ENCODE results near the gene KRTAP5-10.
"Not testable (repeated sequence)": the region's sequence is repeated elsewhere in the genome, so short reads cannot be mapped to it uniquely, and the experiment has no call there.

The KRTAP5-10 gene

GRCh38 chr11:71566081-71566620, 788 bp downstream of the KRTAP5-10 start:
- Histone ChIP-seq H3K27me3 (replicated peaks; ENCODE audit: insufficient read depth, low read length) (peaks cover 52% of the 10 kb centered on the region), H3K9ac (ENCODE audit: low read length) (no peak overlapping the region), H3K4me2 (ENCODE audit: low read depth, low read length) (no peak overlapping the region), H3K27ac (ENCODE audit: low read length) (no peak overlapping the region), H3K79me2 (ENCODE audit: low read length) (no peaks in the 10 kb centered on the region), H3K9me3 (replicated peaks; ENCODE audit: insufficient read depth, low read length) (no peaks in the 10 kb centered on the region), H2AFZ (ENCODE audit: low read length) (no peak overlapping the region), H4K20me1 (ENCODE audit: insufficient read depth, low read length) (no peaks in the 10 kb centered on the region), H3K9me2 (replicated peaks; ENCODE audit: insufficient read depth, low read length) (no peaks in the 10 kb centered on the region), H3K36me3 (replicated peaks; ENCODE audit: insufficient read depth, low read length) (no peaks in the 10 kb centered on the region), H3K4me1 (ENCODE audit: low read length) (no peaks in the 10 kb centered on the region), H3F3A (ENCODE audit: insufficient read depth, low read length) (no peaks in the 10 kb centered on the region), H3K4me3 (ENCODE audit: low read length) (no peak overlapping the region)
- no peak for TF ChIP-seq EZH2phosphoT487 (IDR thresholded peaks at IDR 0.05; ENCODE audit: low read length)
- TF ChIP-seq, protein P1, sequence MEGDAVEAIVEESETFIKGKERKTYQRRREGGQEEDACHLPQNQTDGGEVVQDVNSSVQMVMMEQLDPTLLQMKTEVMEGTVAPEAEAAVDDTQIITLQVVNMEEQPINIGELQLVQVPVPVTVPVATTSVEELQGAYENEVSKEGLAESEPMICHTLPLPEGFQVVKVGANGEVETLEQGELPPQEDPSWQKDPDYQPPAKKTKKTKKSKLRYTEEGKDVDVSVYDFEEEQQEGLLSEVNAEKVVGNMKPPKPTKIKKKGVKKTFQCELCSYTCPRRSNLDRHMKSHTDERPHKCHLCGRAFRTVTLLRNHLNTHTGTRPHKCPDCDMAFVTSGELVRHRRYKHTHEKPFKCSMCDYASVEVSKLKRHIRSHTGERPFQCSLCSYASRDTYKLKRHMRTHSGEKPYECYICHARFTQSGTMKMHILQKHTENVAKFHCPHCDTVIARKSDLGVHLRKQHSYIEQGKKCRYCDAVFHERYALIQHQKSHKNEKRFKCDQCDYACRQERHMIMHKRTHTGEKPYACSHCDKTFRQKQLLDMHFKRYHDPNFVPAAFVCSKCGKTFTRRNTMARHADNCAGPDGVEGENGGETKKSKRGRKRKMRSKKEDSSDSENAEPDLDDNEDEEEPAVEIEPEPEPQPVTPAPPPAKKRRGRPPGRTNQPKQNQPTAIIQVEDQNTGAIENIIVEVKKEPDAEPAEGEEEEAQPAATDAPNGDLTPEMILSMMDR (IDR thresholded peaks at IDR 0.05; ENCODE audit: low read length) = no peak
- TF ChIP-seq EZH2 (optimal IDR thresholded peaks at IDR 0.05; ENCODE audit: low read depth, low read length) = no peak
- DNase-seq = no peak

DNA sequence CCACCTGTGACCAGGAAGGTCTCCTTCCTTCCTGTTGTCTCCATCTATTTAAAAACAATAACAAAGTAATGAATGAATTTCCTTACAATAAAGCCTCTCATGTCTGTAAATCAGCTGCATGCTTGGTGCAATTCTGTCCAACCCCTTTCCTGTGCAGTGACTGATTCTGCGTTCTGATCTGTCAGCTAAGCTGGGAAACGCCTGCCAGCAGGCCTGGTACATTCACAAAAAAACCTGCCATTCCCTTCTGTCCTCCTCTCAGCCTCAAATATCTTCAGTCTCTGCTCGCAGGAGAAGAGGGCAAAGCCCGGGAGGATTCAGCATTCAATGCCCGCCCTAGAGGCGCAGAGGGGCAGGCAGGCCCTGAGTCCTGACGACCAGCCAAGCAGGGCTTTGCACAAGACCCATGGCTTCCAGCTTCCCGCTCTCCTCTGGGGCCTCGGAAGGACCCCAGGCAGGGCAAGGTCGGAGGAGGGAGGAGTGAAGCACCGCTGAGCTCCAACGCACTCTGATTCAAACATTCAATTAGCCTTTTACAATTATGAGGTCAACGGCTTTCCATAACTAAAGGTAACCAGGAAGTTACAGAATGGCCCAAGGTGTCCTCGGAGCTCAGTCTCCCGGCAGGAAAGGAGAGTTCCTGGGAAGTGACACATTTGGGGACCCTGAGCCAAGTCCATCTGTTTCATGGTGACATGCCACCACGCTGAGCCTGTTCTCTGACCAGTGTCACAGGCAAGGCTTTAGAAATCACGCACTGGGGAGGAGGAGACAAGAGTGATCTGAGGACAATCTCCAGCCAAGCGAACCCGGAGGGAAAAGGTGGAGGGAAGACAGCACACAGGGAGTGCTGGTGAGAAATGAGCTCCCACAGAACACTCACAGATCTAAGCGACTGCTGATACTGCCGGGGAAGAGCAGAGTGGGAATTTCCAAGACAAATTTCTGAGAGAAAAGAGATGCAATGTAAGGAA, 1.6 kb downstream of the KRTAP5-10 start:
- H3K9me2 ChIP-seq (replicated peaks; ENCODE audit: insufficient read depth, low read length); H2AFZ ChIP-seq (ENCODE audit: low read length); H3K27ac ChIP-seq (ENCODE audit: low read length); H3K9ac ChIP-seq (ENCODE audit: low read length); H3F3A ChIP-seq (ENCODE audit: insufficient read depth, low read length); H3K36me3 ChIP-seq (replicated peaks; ENCODE audit: insufficient read depth, low read length); H3K9me3 ChIP-seq (replicated peaks; ENCODE audit: insufficient read depth, low read length); H3K79me2 ChIP-seq (ENCODE audit: low read length); H3K4me2 ChIP-seq (ENCODE audit: low read depth, low read length); H3K4me3 ChIP-seq (ENCODE audit: low read length); H3K4me1 ChIP-seq (ENCODE audit: low read length); DNase-seq; H4K20me1 ChIP-seq (ENCODE audit: insufficient read depth, low read length): not testable (repeated sequence)
- peaks cover 44% of the 10 kb centered on the region for H3K27me3 ChIP-seq (replicated peaks; ENCODE audit: insufficient read depth, low read length)

DNA sequence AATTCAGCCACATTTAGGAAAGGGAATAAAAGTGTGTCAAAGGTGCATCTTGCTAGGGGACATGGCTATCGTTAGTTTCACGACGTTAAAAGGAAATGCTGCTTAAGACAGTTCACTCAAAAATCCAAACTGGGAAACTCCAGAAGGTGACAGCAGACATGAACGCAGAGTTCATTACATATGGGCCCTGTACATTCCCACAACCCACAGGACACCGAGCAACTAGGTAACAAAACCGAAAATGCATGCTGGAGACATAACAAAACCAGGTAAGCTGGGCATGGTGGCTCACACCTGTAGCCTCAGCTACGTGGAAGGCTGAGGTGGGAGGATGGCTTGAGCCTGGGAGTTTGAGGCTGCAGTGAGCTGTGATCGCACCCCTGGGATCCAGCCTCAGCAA, 2.3 kb downstream of the KRTAP5-10 start:
- not testable (repeated sequence) for H3F3A ChIP-seq (ENCODE audit: insufficient read depth, low read length); H2AFZ ChIP-seq (ENCODE audit: low read length); H3K27ac ChIP-seq (ENCODE audit: low read length); H3K9me2 ChIP-seq (replicated peaks; ENCODE audit: insufficient read depth, low read length); H3K4me2 ChIP-seq (ENCODE audit: low read depth, low read length); H3K9ac ChIP-seq (ENCODE audit: low read length); H3K9me3 ChIP-seq (replicated peaks; ENCODE audit: insufficient read depth, low read length); H3K79me2 ChIP-seq (ENCODE audit: low read length); H3K36me3 ChIP-seq (replicated peaks; ENCODE audit: insufficient read depth, low read length); H3K4me1 ChIP-seq (ENCODE audit: low read length); H3K4me3 ChIP-seq (ENCODE audit: low read length); H4K20me1 ChIP-seq (ENCODE audit: insufficient read depth, low read length)
- DNase-seq = peak; percentile 35
- H3K27me3 ChIP-seq (replicated peaks; ENCODE audit: insufficient read depth, low read length) = peaks cover 39% of the 10 kb centered on the region

GRCh38 chr11:71568704-71569349, 3.5 kb downstream of the KRTAP5-10 start:
- Histone ChIP-seq H3K4me1 (ENCODE audit: low read length) (no peaks in the 10 kb centered on the region), H3K27me3 (replicated peaks; ENCODE audit: insufficient read depth, low read length) (peaks cover 27% of the 10 kb centered on the region), H2AFZ (ENCODE audit: low read length) (no peak overlapping the region), H3K4me3 (ENCODE audit: low read length) (no peak overlapping the region), H3K4me2 (ENCODE audit: low read depth, low read length) (no peak overlapping the region), H3K9ac (ENCODE audit: low read length) (no peak overlapping the region), H3F3A (ENCODE audit: insufficient read depth, low read length) (no peaks in the 10 kb centered on the region), H3K36me3 (replicated peaks; ENCODE audit: insufficient read depth, low read length) (no peaks in the 10 kb centered on the region), H3K79me2 (ENCODE audit: low read length) (no peaks in the 10 kb centered on the region), H3K27ac (ENCODE audit: low read length) (no peak overlapping the region), H3K9me3 (replicated peaks; ENCODE audit: insufficient read depth, low read length) (no peaks in the 10 kb centered on the region), H3K9me2 (replicated peaks; ENCODE audit: insufficient read depth, low read length) (no peaks in the 10 kb centered on the region), H4K20me1 (ENCODE audit: insufficient read depth, low read length) (no peaks in the 10 kb centered on the region)
- no peak for DNase-seq
- TF ChIP-seq EZH2phosphoT487 (IDR thresholded peaks at IDR 0.05; ENCODE audit: low read length) (no peak), EZH2 (optimal IDR thresholded peaks at IDR 0.05; ENCODE audit: low read depth, low read length) (no peak)
- TF ChIP-seq, protein P1 (IDR thresholded peaks at IDR 0.05; ENCODE audit: low read length) = no peak

DNA sequence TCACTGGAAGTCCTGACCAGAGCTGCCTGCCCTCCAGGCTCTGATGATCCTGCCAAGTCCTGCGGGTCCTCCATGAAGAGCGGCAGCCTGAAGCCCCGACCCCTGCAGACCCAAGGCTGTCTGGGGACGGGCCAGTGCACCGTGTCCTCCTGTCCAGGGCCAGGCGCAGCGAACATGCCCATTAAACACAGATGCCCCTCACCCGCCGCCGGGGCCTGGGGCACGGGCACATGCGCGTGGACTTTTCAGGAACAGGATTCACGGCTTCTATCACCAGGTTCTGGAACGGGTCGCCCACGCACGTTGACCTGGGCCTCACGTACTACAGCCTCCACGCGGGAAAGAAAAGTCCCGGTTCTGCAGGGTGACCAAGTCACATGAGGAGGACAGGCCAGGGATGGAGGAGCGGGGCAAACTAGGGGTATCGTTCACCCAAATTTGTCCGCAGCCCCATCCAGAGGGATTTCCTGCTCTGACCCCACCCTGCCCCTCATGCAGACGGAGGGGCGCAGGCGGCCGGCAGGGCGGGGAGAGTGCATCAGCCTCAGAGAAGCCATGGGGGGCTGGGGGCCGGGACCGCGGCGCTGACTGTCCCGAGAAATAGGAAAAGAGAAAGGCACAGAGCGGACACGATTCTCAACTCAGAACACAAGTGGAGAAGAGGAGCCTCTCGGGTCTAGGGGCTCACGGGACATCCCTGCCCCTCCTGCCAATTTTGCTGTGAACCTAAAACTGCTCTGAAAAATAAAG, 5.9 kb downstream of the KRTAP5-10 start:
- not testable (repeated sequence) for H3K4me2 ChIP-seq (ENCODE audit: low read depth, low read length); H3K4me1 ChIP-seq (ENCODE audit: low read length)
- H3K27me3 ChIP-seq (replicated peaks; ENCODE audit: insufficient read depth, low read length) = peaks cover 31% of the 10 kb centered on the region

More for the DNA sequence above, 5.9 kb downstream of the KRTAP5-10 start:
- not testable (repeated sequence) for DNase-seq; H3K36me3 ChIP-seq (replicated peaks; ENCODE audit: insufficient read depth, low read length); H3K79me2 ChIP-seq (ENCODE audit: low read length); H3K9me2 ChIP-seq (replicated peaks; ENCODE audit: insufficient read depth, low read length); H3F3A ChIP-seq (ENCODE audit: insufficient read depth, low read length); H3K9me3 ChIP-seq (replicated peaks; ENCODE audit: insufficient read depth, low read length); H3K9ac ChIP-seq (ENCODE audit: low read length); H2AFZ ChIP-seq (ENCODE audit: low read length); H3K27ac ChIP-seq (ENCODE audit: low read length); H4K20me1 ChIP-seq (ENCODE audit: insufficient read depth, low read length); H3K4me3 ChIP-seq (ENCODE audit: low read length)

All from MM.1S (cell line).